Upper lobe of right lung (tissue), 1 donor: ENCODE measurements around the gene SMARCAD1. TPM values are rescaled to one million over a fixed set of nuclear protein-coding genes. Genes with fewer than 3 reads are reported as not detected.

Source experiments
- ATAC-seq: fragments of 200-7000 bp; cut with Tn5 transposase; one replicate; pipeline ENCODE4 v1.9.1; 2020; ENCODE audit warnings: mild to moderate bottlenecking, moderate library complexity
- DNase-seq: peaks from one replicate; pipeline ENCODE4 v3.0.0-alpha.2; 2020
- H3K27ac ChIP-seq: fragments of 200-600 bp; one replicate; pipeline ENCODE4 v1.8.0; 2022
- H3K27me3 ChIP-seq: fragments of 200-600 bp; one replicate; pipeline ENCODE4 v1.8.0; 2022; ENCODE audit warnings: mild to moderate bottlenecking
- H3K36me3 ChIP-seq: fragments of 200-600 bp; one replicate; pipeline ENCODE4 v1.8.0; 2022
- H3K4me1 ChIP-seq: fragments of 200-600 bp; one replicate; pipeline ENCODE4 v1.8.0; 2022
- H3K4me3 ChIP-seq: fragments of 200-600 bp; one replicate; pipeline ENCODE4 v1.8.0; 2022; ENCODE audit warnings: mild to moderate bottlenecking
- H3K9me3 ChIP-seq: fragments of 200-600 bp; one replicate; pipeline ENCODE4 v1.8.0; 2022
- CTCF ChIP-seq: fragments of 200-600 bp; IDR thresholded peaks from one replicate; pipeline ENCODE4 v1.8.0; 2022; ENCODE audit warnings: antibody characterized with exemption
- intact Hi-C: fragments of 100-400 bp; cut with DNase I; formaldehyde crosslinking; loops from one replicate; pipeline ENCODE4 v1.11.0; 2022
- total RNA-seq: library from RNA; stranded (reverse); fragmentation: NEBNext Ultra II Directional; extraction: Animal tissue kit (Norgen Biotek cat#: 25700); gene quantifications from one replicate; pipeline ENCODE4 v1.2.1, GENCODE V29; 2021
- donor health status: DM: no; HTN: yes; CAD: no; lungs with severe emphysema.

SMARCAD1 gene
- total RNA-seq, 1 donor from 2014 or later = 21.0 TPM

GRCh38 chr4:94244087-94244828 is 36.6 kb downstream of the SMARCAD1 start:
- ATAC-seq = peak; percentile 51
- no peak for TF ChIP-seq CTCF
- peaks cover 41% of the 10 kb centered on the region for H3K36me3 ChIP-seq
- intact Hi-C loops = no loop called here
- H3K27ac ChIP-seq = no peak overlapping the region
- DNase-seq = no peak
- no peaks in the 10 kb centered on the region for H3K4me1 ChIP-seq
- H3K9me3 ChIP-seq = no peaks in the 10 kb centered on the region
- H3K4me3 ChIP-seq = no peak overlapping the region
- H3K27me3 ChIP-seq = no peaks in the 10 kb centered on the region

GRCh38 chr4:94244829-94245185 is 37.1 kb downstream of the SMARCAD1 start:
- TF ChIP-seq CTCF = no peak
- ATAC-seq (no peak), DNase-seq (no peak)
- Histone ChIP-seq H3K27me3 (no peaks in the 10 kb centered on the region), H3K27ac (no peak overlapping the region), H3K4me1 (no peaks in the 10 kb centered on the region), H3K9me3 (no peaks in the 10 kb centered on the region), H3K36me3 (peaks cover 38% of the 10 kb centered on the region), H3K4me3 (no peak overlapping the region)
- intact Hi-C loops = no loop called here

- H3K4me1 ChIP-seq = no peaks in the 10 kb centered on the region
- no peak for ATAC-seq
- TF ChIP-seq CTCF = no peak
- H3K27me3 ChIP-seq = no peaks in the 10 kb centered on the region
- intact Hi-C loops = no loop called here
- H3K36me3 ChIP-seq = peaks cover 37% of the 10 kb centered on the region
- H3K27ac ChIP-seq = no peak overlapping the region
- no peaks in the 10 kb centered on the region for H3K9me3 ChIP-seq
- no peak for DNase-seq
- H3K4me3 ChIP-seq = no peak overlapping the region
Observed at GRCh38 chr4:94251094-94251493, 43.4 kb downstream of the SMARCAD1 start.

GRCh38 chr4:94253036-94253435 is 45.4 kb downstream of the SMARCAD1 start:
- H3K36me3 ChIP-seq = peaks cover 37% of the 10 kb centered on the region
- ATAC-seq = no peak
- intact Hi-C loops = no loop called here

GRCh38 chr4:94256144-94256783 is 48.6 kb downstream of the SMARCAD1 start:
- H3K4me3 ChIP-seq = no peak overlapping the region
- no peaks in the 10 kb centered on the region for H3K4me1 ChIP-seq
- no peak overlapping the region for H3K27ac ChIP-seq
- H3K9me3 ChIP-seq = no peaks in the 10 kb centered on the region
- DNase-seq (no peak), ATAC-seq (no peak)
- no peaks in the 10 kb centered on the region for H3K27me3 ChIP-seq
- peaks cover 22% of the 10 kb centered on the region for H3K36me3 ChIP-seq
- TF ChIP-seq CTCF = no peak
- intact Hi-C loops = no loop called here

More at GRCh38 chr4:94253036-94253435, 45.4 kb downstream of the SMARCAD1 start:
- no peak overlapping the region for H3K4me3 ChIP-seq
- H3K27ac ChIP-seq = no peak overlapping the region
- no peak for DNase-seq
- TF ChIP-seq CTCF = no peak
- H3K4me1 ChIP-seq = no peaks in the 10 kb centered on the region
- no peaks in the 10 kb centered on the region for H3K9me3 ChIP-seq
- H3K27me3 ChIP-seq = no peaks in the 10 kb centered on the region
